ENCODE data around the gene SEMA3F.
A peak's percentile ranks its signal among the peaks of the same experiment; 100 is the strongest.
"Not testable (repeated sequence)": the region's sequence is repeated elsewhere in the genome, so short reads cannot be mapped to it uniquely, and the experiment has no call there.

The SEMA3F gene

GRCh38 chr3:50212971-50213370 is 57.8 kb downstream of the SEMA3F start:
- DNase-seq, result no peak

- DNase-seq, result no peak
Measured at GRCh38 chr3:50213373-50213772, 58.2 kb downstream of the SEMA3F start.

GRCh38 chr3:50214824-50215223 is 59.7 kb downstream of the SEMA3F start:
- no peak for DNase-seq

- no peak for DNase-seq
Measured at GRCh38 chr3:50215529-50215928, 60.4 kb downstream of the SEMA3F start.

- no peak for DNase-seq
Measured at GRCh38 chr3:50217681-50218080, 62.6 kb downstream of the SEMA3F start.

- DNase-seq, result no peak
Measured at GRCh38 chr3:50218448-50218847, 63.3 kb downstream of the SEMA3F start.

GRCh38 chr3:50219285-50219684 is 64.2 kb downstream of the SEMA3F start:
- no peak for DNase-seq

GRCh38 chr3:50220109-50220508 is 65.0 kb downstream of the SEMA3F start:
- no peak for DNase-seq

GRCh38 chr3:50221051-50221410 is 65.9 kb downstream of the SEMA3F start:
- no peak for DNase-seq

- DNase-seq, result no peak
Measured at GRCh38 chr3:50221411-50222168, 66.5 kb downstream of the SEMA3F start.

GRCh38 chr3:50222169-50222528 is 67.0 kb downstream of the SEMA3F start:
- DNase-seq, result no peak

- no peak for DNase-seq
Measured at GRCh38 chr3:50224639-50225038, 69.5 kb downstream of the SEMA3F start.

- DNase-seq, result peak; percentile 29
Measured at GRCh38 chr3:50226888-50227389, 71.8 kb downstream of the SEMA3F start.

- peak; percentile 85 for DNase-seq
Measured at GRCh38 chr3:50227390-50228183, 72.5 kb downstream of the SEMA3F start.

- DNase-seq, result not testable (repeated sequence)
Measured at GRCh38 chr3:50228184-50228763, 73.2 kb downstream of the SEMA3F start.

GRCh38 chr3:50229490-50229889 is 74.4 kb downstream of the SEMA3F start:
- no peak for DNase-seq

- DNase-seq, result no peak
Measured at GRCh38 chr3:50230104-50230793, 75.1 kb downstream of the SEMA3F start.

- no peak for DNase-seq
Measured at GRCh38 chr3:50230794-50231125, 75.6 kb downstream of the SEMA3F start.

GRCh38 chr3:50231581-50231980 is 76.5 kb downstream of the SEMA3F start:
- DNase-seq, result no peak

GRCh38 chr3:50232303-50232702 is 77.2 kb downstream of the SEMA3F start:
- DNase-seq, result no peak

GRCh38 chr3:50233176-50233575 is 78.1 kb downstream of the SEMA3F start:
- DNase-seq, result no peak

- peak; percentile 98 for DNase-seq
Measured at GRCh38 chr3:50235716-50236483, 80.8 kb downstream of the SEMA3F start, which contains the start of gene GNAI2. Gene GNAI2 (plus strand): TSS chr3:50236204. CDS start chr3:50236336, 132 bp downstream.
